ENCODE data around the gene CLEC4M.

DNA sequence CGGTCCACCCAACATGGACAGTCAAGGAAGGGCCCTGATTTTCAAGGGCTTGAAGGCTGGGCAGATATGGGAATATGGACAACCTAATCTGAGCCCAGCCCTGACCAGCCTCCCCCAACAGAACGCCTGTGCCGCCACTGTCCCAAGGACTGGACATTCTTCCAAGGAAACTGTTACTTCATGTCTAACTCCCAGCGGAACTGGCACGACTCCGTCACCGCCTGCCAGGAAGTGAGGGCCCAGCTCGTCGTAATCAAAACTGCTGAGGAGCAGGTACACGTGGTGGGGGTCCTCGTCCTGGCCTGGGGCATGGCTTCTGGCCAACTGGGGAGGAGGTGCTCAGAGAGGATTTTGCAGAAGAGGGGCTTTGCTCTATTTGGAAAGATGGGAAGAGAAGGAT, 3.5 kb downstream of the CLEC4M start:
- TF ChIP-seq CTCF (IDR thresholded peaks at IDR 0.05) (no peak), POLR2A (IDR thresholded peaks at IDR 0.05) (no peak), EP300 (IDR thresholded peaks at IDR 0.05) (no peak)
